ENCODE data around the gene EEF2K. TPM values are rescaled to one million over a fixed set of nuclear protein-coding genes. Genes with fewer than 3 reads are reported as not detected.

The EEF2K gene
- total and polyA plus RNA-seq, 2 of the 13 experiments (the other 11 are each of a cell fraction or from before 2014, with no cell fraction given), result 22.0 to 23.8 TPM

GRCh38 chr16:22188595-22189442, 17.3 kb upstream of the EEF2K start (continued):
- TF ChIP-seq TAF15 (IDR thresholded peaks at IDR 0.05; ENCODE audit: low read depth, low read length, poor library complexity, severe bottlenecking) (no peak), ZBTB38 (CRISPR knock-in tag; IDR thresholded peaks at IDR 0.05) (no peak), ATF4 (CRISPR knock-in tag; IDR thresholded peaks at IDR 0.05) (no peak), ZNF354B (CRISPR knock-in tag; IDR thresholded peaks at IDR 0.05) (no peak), SNRNP70 (IDR thresholded peaks at IDR 0.05; ENCODE audit: low read depth, low read length) (no peak), ZNF672 (CRISPR knock-in tag; IDR thresholded peaks at IDR 0.05) (no peak), ZNF556 (CRISPR knock-in tag; IDR thresholded peaks at IDR 0.05; ENCODE audit: borderline replicate concordance) (peak; percentile 68; the same call in 1 of the 2 replicates), HDAC6 (IDR thresholded peaks at IDR 0.05; ENCODE audit: low read depth, low read length) (no peak), PHF5A (CRISPR knock-in tag; IDR thresholded peaks at IDR 0.05; ENCODE audit: low read depth, unreplicated experiment) (no peak), SRSF9 (IDR thresholded peaks at IDR 0.05; ENCODE audit: borderline replicate concordance, insufficient read depth, low read depth, low read length, poor library complexity, severe bottlenecking) (no peak), HINFP (CRISPR knock-in tag; IDR thresholded peaks at IDR 0.05; ENCODE audit: low read depth) (no peak), AKAP8 (CRISPR knock-in tag; IDR thresholded peaks at IDR 0.05) (no peak), MZF1 (CRISPR knock-in tag; IDR thresholded peaks at IDR 0.05; ENCODE audit: borderline replicate concordance) (peak; percentile 89; the same call in 1 of the 2 replicates), ZNF232 (CRISPR knock-in tag; IDR thresholded peaks at IDR 0.05; ENCODE audit: borderline replicate concordance) (peak; percentile 64; the same call in 1 of the 2 replicates), PCBP1 (IDR thresholded peaks at IDR 0.05; ENCODE audit: borderline replicate concordance, low read depth, low read length) (no peak), THAP7 (CRISPR knock-in tag; IDR thresholded peaks at IDR 0.05) (no peak), PITX1 (CRISPR knock-in tag; IDR thresholded peaks at IDR 0.05) (peak; percentile 37), SSRP1 (CRISPR knock-in tag; IDR thresholded peaks at IDR 0.05) (no peak), HHEX (CRISPR knock-in tag; IDR thresholded peaks at IDR 0.05) (no peak), ZNF644 (CRISPR knock-in tag; IDR thresholded peaks at IDR 0.05; ENCODE audit: low read depth) (no peak), TFDP2 (CRISPR knock-in tag; IDR thresholded peaks at IDR 0.05) (no peak), ZNF121 (CRISPR knock-in tag; IDR thresholded peaks at IDR 0.05) (no peak), SYNCRIP (IDR thresholded peaks at IDR 0.05; ENCODE audit: insufficient read depth, low read depth, low read length) (no peak), CENPX (CRISPR knock-in tag; IDR thresholded peaks at IDR 0.05) (no peak), ZNF597 (CRISPR knock-in tag; IDR thresholded peaks at IDR 0.05) (no peak)

All from HepG2 (cell line).